GM10847 (cell line): ENCODE data around the gene MKLN1.

Source experiments
- POLR2A ChIP-seq: IDR thresholded peaks from 2 replicates; pipeline ENCODE4 v1.6.1; 2011; ENCODE audit not compliant: insufficient read length; ENCODE audit errors: extremely low read depth

Gene MKLN1

GRCh38 chr7:131330299-131330698 lies 2.6 kb downstream of the MKLN1 start:
- no peak for TF ChIP-seq POLR2A

- TF ChIP-seq POLR2A = no peak
Observed at GRCh38 chr7:131331806-131332205, 4.1 kb downstream of the MKLN1 start.

GRCh38 chr7:131335639-131336381 lies 8.1 kb downstream of the MKLN1 start:
- no peak for TF ChIP-seq POLR2A

GRCh38 chr7:131336956-131337355 lies 9.3 kb downstream of the MKLN1 start:
- TF ChIP-seq POLR2A = no peak

GRCh38 chr7:131338173-131338572 lies 10.5 kb downstream of the MKLN1 start:
- no peak for TF ChIP-seq POLR2A

- no peak for TF ChIP-seq POLR2A
Observed at GRCh38 chr7:131338691-131339390, 11.2 kb downstream of the MKLN1 start.

GRCh38 chr7:131341690-131342089 lies 14.0 kb downstream of the MKLN1 start:
- no peak for TF ChIP-seq POLR2A

GRCh38 chr7:131342864-131343442 lies 15.3 kb downstream of the MKLN1 start:
- no peak for TF ChIP-seq POLR2A

- TF ChIP-seq POLR2A = no peak
Observed at GRCh38 chr7:131346885-131347592, 19.4 kb downstream of the MKLN1 start.

GRCh38 chr7:131352032-131352431 lies 24.4 kb downstream of the MKLN1 start:
- no peak for TF ChIP-seq POLR2A

- TF ChIP-seq POLR2A = no peak
Observed at GRCh38 chr7:131354390-131354789, 26.7 kb downstream of the MKLN1 start.

GRCh38 chr7:131355917-131356777 lies 28.5 kb downstream of the MKLN1 start:
- TF ChIP-seq POLR2A = no peak

GRCh38 chr7:131357282-131357880 lies 29.7 kb downstream of the MKLN1 start:
- TF ChIP-seq POLR2A = no peak

- no peak for TF ChIP-seq POLR2A
Observed at GRCh38 chr7:131358636-131359035, 31.0 kb downstream of the MKLN1 start.
